ENCODE measurements around the gene KRT3.
"Not testable (repeated sequence)": the region's sequence is repeated elsewhere in the genome, so short reads cannot be mapped to it uniquely, and the experiment has no call there.

The KRT3 gene

DNA sequence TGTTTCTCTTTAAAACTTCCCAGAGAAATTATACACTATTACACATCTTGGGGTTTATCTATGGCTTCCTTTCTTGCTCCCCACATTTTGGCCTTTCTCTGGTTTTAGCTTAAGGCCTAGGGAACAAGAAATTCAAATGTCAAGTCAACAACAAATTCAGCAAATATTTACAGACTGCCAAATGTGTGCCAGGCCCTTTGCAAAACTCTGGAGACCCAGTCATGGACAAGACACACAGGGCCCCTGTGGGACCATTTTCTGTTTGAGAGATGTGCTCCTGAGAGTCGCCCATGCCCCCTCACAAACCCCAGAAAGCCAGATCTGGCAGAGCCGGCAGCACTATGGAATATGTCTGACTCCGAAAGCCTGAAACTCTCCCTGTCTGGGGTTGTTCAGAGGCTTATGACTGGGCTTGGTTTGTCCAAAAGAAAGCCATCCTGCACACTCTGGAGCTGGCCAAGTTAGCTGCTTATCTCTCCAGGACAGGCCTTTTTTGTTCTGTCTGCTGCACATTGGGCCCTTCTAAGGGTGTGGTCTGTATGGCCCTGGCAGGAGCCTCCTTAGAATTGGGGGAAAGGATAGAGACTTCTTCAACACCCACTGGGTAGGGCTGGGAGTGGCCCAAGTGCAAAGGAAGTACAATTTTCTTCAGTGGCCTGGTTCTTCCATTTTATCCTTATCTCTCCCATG, 1.1 kb upstream of the KRT3 start:
- no peak for DNase-seq

DNA sequence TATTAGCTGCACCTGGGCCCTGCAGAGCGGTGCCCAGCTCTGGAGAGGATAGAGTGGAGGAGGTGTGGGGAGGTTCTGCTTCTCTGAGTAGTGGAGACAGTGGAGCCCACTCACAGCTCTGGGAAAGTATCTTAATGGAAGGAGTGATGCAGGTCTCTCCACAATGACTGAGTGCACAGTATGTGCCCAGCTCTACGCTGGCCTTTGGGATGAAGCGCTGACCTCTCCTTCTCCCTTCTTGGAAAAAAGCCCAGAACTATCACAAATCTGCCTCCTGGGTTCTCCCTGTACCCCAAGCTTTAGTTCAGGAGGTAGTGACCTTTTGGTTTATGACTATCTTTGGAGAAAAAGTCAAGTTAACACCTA, 495 bp upstream of the KRT3 start:
- DNase-seq, result no peak

DNA sequence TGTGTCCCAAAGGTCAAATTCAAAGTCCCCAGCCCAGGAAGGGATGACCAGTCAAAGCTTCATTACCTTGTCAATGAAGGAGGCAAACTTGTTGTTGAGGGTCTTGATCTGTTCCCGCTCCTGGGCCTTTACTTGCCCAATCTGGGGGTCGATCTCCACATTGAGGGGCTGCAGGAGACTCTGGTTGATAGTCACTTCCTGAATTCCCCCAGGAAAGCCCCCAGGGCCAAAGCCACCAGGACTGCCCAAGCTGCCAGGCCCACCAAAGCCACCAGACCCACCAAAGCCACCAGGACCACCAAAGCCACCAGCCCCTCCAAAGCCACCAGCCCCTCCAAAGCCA, 614 bp downstream of the KRT3 start:
- not testable (repeated sequence) for DNase-seq

DNA sequence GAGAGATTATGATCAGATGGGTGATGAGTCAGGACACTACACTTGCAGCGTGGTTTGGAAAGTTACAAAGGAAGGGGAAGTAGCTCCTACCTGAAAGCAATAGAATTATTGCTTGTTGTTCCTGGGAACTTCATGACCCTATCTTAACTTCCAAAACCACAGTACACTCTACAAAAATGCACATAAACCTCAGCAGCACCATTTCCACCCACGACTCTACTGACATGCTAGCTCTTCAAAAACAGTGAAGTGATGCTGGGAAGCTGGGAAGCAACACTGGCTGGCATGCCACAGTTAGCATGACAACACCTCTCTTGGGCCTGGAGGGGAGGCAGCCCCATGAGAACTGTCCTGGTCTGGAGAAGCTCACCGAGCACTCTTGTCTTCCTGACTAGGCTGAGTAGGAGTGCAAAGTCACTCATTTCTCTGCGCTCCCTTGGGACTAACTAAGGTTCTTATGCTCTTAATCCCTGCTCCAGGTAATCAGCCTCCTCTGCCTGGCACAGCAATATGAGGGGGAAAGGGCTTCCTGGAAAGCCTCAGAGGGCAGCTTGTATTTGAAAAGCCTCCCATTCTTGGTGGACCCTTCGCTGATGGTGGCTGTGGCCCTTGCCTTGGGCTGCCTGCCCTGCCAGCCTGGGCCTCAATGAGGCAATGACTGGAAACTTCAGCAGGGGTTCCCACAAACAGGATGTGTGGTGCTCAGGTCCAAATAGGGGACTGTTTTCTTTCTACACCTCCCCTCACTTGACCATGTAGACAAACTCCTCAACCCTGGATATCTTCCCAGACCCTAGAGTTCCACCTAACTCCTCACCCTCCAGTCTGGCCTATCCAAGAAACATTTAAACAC, 1.2 kb downstream of the KRT3 start:
- DNase-seq, result no peak

DNA sequence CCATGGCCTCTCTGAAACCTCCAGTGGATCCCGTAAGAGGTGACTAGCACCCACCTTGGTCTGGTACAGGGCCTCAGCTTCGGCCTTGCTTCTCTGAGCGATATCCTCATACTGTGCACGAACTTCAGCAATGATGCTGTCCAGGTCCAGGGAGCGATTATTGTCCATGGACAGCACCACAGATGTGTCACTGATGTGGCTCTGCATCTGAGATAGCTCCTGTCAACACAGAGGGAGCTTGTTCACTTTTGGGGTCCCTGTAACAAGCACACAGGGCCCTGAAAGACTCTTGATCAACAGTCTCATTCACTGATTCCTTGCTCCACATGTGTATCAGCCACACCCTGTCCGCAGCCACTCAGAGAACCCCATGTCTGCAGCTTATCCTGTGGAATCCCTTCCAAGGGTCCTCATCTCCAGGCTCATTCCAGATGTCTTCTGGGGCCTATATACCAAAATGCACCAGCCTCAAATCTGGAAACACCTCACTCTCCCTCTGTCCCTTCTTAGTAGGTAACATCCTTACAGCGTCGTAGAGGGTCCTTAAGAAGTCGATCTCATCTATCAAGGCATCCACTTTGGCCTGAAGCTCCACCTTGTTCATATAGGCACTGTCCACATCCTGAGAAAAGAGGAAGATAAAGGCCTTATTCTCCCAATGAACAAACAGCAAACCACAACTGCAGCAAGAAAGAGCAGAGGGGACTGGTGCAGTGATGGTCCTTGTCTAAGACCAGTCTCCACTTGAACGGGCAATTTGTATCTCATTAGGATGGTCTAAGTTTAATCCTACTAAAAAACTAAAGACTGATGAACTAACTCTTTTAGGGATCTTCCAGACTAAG, 3.5 kb downstream of the KRT3 start:
- DNase-seq, result no peak

DNA sequence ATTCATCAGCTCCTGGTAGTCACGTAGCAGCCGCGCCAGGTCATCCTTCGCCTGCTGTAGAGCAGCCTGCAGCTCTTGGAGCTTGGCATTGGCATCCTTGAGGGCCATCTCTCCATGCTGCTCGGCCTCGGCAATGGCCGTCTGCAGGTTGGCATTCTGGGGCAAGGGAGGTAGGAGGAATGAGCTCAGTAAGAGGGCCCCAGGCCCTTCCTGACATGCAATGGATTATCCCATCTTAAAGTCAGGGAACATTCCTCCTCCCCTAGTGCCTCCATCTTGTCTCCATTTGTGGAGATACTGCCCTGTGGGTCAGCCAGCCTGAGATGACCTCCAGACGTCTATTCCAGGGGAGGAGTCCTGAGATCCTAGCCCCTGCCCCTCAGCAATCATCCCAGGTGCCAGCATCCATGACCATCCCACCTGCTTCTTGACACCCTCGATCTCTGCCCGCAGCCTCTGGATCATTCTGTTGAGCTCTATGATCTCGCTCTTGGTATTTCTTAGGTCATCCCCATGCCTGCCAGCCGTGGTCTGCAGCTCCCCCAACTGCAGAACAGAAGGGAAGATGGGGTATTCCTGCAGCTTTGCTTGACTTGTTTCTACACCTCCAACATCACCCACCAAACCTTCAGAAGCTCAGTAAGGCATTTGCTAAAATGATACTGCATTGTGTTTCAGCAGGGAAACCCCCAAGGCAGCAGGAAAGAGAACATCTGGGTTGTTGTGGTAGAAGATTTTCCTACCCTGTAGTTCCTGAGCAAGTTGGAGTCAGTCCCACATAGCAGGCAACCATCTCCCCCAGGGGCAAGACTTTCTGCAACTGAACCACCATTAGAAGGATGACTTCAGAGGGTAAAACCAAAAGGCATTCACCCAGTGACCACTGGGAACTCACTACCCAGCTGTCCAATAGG, 4.4 kb downstream of the KRT3 start:
- no peak for DNase-seq

DNA sequence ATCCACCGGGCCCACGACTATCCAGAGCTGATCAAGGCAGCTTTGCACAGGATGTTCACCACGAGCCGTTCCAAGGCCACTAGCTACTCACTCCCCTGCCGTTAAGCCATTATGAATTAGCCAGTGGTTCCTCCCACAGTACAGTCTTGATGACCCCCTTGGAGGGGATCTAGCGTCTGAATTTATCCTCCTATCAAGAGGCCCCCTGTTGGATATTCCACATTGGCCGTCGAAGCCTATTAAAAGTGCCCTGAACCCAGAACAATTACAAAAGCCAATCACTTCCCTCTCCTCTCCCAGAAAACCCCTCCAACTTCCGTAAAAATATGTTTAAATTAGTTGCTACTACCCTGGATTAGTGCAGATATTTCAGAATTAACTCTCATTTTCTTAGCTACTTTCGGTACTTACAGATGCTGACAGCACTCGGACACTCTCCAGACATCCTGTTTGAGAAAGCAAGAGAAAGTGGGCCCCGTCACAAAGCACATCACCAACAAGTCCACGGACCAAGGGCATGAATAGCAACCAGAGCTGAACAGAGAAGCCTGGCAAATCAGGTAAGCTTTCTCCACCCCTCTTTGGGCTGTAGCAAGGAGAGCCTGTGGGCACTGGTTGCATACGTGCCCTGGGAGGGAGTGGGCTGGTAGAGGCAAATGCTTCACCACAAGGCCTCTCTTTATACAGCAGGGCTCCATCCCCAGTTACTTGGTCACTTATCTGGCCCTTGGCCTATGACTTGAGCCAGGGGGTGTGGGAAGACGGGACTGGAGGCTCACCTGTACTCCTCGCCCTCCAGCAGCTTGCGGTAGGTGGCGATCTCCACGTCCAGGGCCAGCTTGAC, 5.3 kb downstream of the KRT3 start:
- DNase-seq, result no peak

DNA sequence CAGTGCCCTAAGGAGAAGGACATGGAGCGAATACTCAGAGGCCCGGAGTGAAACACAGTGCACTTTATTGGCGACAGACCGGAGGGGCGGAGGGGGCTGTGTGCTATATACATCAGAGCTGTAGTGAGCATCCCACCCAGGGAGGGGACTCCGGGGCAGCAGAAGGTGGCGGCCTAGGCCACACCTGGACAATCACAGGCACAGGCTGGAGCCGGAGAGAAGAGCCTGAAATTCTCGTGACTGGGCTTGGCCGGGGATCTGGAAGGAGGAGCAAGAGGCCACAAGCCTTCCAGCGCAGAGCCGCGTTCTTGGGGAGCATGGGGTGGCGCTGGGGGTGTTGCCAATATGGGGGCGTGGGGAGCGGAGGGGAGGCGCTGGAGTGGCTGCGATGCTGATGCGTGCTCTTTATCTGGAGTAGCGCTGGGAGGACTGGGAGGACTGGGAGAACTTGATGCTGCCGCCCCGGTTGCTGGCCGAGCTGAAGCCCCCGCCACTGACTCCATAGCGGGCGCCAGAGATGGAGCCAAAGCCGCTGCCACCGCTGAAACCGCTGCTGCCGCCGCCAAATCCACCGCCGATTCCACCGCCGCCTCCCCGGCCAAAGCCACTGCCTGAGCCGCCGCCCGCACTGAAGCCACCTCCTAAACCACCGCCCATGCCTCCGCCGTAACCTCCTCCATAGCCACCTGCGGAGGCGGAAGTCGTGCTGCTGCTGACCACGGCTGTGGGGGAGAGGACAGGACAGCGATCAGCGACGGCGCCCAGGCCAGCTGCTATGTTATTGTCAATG, 6.1 kb downstream of the KRT3 start:
- DNase-seq, result no peak

DNA sequence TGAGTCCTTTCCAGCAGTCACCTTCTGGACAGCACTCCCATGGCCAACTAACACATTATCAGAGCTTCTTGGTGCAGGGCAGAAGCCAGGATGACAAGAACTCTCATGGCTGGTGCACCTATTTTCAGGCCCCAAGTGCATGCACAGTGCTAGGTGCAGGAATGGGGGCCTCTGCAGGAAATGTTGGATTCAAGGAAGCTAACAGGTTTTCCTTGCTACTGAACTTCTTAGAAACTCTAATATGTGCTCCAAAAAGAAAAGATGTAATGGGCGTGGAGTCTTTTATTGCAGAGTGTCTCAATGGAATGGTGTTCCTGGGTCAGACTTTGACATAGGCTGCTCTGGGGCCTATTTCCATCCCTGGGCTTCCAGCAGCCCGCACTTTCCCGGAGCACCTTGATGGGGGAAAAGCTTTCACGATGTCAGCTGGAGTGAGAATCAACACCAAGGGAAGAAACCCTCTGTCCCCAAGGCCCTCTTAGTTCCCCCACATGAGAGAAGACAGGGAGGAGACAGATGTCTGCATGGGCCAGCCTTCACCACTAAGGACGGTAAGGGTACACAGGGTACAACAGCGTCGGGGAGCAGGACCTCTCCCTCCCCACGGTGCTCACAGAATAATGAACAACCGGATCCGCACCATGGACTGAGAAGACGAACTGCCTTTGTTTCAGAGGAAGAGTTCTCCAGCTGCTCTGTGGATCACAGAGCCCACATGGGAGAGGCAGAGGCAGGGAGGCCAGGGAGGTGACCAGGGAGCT, 6.9 kb downstream of the KRT3 start:
- DNase-seq, result no peak

DNA sequence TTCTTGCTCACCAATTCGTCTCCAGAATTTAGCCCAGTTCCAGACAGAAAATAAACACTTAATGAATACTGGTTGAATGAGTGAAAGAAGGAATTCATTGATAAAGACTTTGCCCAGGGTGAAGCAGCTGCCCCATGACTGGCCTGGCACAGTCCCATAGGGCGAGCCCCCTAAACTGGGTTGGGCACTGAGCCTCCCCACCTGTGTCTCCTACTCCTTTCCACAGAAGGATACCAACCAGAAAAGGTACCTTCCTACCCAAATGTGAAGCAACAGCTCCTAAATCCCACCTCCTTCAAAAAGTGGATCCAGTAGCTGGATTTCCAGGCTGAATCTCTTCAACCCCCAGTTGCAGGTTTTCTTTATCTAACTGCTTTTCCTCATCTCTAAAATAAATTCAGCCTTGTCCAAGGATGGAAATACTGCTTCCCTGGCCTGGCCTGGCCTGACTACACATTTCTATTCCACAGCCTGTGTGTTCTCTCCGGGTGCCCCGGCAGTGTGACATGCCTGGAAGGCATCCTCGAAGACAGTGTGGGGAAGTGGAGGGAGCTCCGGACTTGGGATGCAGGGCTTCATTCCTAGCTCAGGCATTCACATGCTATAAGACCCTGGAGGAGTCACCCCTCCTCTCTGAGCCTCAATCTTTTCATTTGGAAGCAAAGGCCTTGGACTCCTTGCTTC, 7.6 kb downstream of the KRT3 start:
- DNase-seq, result no peak

DNA sequence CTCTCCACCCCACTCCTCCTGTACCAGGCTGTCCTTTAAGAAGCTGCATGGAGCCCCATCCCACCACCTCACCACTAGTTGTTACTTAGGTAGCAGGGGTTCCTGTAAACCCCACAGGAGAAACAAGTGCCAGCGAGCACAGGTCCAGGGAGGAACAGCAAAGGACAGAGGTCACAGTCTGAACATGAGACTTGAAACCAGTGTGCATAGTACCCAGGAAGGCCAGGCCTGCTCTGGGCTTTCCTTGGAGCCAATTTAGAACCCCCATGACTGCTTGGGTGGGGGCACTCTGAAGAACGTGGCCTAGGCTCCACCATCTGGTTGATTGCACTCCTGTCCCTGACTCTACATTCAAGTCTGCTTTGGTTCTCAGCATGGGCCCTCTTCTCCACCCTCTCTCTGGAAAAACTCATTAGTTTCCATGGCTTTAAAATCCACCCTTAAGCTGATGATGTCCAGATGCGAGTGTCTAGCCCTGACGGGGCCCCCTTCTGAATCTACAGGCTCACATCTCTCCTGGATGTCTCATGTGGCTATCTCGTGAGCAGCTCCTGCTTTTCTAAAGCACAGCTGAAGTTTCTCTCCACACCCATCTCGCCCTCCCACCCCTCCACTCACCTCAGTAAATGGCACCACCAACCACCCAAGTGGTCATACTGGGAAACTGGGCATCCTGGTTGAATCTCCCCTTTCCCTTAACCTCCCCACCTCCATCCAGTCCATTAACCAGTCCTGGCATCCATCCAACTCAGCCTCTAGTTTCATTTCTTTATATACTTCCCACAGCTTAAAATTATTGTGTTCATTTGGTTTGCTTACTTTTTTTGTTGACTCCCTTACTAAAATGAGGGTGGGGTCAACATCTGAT, 8.4 kb downstream of the KRT3 start:
- DNase-seq, result no peak

DNA sequence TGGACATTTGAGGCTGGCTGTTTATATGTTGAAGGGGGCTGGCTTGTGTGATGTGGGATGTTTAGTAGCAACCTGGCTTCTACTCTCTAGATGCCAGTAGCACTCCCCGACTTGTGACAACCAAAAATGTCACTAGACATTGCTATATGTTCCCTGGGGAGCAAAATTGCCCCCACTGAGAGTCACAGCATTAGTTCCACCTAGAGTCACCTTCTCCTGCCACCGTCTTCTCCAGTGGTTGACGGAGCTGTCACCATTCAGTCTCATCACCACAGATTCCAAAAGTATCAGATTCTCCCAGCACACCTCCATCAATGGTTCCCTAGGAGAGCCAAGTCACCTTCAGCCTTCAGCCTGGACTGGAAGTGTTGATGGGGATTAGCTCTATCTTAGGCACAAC, 11.0 kb downstream of the KRT3 start:
- no peak for DNase-seq

DNA sequence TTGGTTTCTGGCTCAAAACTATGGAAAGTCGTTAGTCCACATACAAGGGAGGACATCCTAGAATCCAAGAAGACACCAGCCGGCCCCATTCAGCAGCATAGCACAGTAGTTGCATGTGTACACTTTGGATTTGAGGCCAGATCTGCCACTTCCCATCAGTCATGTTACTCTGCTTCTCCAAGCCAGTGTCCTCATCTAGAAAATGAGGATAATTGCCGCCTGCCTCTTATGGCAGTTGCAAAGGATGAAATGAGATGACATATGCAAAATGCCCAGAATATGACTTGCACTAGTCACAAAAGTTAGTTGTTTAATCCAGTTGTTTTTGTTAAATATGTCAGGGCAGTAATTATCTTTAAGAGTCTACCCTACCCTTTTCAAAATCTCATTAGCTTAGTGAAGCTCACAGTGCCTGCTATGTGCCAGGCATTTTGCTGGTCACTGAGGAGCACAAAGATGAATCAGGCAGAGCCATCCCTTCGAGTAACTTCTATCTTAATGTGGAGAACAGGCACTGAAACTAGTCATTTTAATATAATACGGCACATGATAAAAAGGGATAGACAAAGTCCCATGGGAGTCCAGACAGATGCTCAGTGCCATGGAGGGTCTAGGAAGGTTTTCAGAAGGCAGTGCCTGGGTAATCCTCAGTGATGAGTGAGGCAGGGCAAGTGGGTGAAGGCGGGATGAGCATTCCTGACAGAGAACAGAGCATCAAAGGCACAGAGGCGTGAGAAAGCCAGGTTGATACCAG, 12.2 kb downstream of the KRT3 start:
- DNase-seq, result no peak

DNA sequence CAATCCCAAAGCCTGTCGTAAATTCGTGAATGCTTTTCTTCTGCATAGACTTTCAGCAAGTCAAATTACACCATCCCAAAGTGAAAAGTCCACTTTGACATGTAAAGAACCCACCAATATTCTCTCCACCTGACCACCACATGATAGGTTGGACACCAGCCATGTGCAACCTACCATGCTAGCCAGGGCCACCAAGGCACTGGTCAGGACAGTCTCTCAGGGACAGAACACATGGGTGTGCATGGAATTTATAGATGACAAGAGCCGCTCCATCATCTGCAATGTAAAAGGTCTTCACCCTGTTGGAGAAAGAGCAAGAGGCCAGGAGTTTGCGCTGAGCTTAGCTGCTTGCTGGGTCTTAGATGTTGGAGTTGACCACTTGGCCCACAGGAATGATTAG, 13.4 kb downstream of the KRT3 start:
- no peak for DNase-seq

DNA sequence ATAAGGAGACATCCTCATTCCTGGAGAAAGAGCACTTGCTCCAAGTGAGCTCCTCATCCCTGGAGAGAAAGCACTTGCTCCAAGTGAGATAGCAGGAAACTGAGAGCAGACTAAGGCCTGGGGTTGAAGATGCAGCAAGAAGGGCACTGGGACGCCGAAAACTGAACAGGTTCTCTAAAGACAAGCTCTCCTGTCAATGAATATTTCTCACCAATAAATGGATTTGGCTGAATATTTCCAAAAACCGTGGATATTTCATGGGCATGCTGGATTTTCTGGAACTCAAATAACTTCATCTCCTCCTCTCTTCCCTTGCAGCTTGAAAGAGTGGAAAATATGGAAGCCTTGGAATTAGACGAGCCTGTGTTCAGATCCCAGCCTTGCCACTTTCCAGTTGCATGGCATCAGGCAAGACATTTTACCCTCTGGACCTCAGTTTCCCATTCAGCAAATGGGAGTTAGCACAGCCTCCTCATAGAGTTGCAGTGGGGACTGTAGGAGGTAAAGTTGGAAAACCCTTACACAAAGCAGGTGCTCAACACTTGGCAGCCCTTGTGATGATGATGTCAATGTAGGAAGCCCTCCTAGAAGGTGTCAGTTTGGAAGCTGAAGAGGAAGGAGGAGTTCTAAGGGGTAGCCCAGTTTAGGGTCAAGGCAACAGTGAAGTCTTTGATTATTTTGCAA, 14.4 kb downstream of the KRT3 start:
- DNase-seq, result no peak

DNA sequence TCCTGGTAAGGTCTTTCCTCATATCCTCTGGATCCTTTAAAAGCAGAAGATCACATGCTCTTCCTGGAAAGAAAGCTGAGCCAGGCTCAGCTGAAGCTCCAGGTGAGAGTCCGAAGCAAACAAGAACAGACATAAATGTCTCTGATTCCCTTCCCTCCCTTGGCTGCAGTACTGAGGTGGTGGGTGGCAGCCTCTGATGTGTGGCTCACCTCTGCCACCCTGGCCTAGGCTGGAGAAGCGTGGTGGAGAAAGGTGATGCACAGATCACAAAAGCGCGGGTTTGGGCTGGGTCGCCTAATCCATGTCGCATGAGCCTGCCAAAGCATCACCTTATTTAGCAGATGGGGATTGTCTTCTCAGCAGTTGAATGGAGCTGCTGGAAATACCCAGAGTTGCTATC, 16.0 kb downstream of the KRT3 start:
- no peak for DNase-seq

DNA sequence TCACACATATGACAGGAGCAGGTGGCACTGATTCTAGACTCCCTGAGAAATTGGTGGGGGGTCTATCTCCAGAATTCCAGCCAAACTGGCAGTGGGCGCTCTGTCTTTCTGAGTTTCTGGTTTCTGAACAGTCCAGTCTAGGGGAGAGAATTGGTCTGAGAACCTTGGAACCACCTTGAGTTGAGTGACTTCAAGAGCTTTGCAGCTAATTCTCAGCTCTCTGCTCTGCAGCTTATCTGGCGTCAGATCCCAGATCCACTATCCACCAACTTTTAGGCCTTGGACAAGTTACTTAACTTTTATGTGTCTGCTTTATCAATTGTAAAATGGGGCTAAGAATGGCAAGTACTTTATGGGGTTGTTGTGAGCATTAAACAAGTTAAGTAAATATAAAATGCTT, 17.1 kb downstream of the KRT3 start:
- no peak for DNase-seq

Data from DMS79 treated with DMSO at 0.1 percent for 48 hours (cell line).